RWPE2 (cell line): ENCODE measurements around the gene KLK5.
"Not testable (repeated sequence)": the region's sequence is repeated elsewhere in the genome, so short reads cannot be mapped to it uniquely, and the experiment has no call there.

Experiments used
- ATAC-seq: fragments of 200-7000 bp; cut with Tn5 transposase; 3 replicates; pipeline ENCODE4 v1.9.1; 2021; ENCODE audit warnings: low read depth
- DNase-seq: peaks from one replicate; pipeline ENCODE4 v3.0.0-alpha.2; 2020; ENCODE audit warnings: low spot score
- H3K27ac ChIP-seq: fragments of 450-650 bp; 2 replicates; pipeline ENCODE4 v1.5.1; 2017; ENCODE audit warnings: mild to moderate bottlenecking; ENCODE audit not compliant: poor library complexity, severe bottlenecking
- H3K27me3 ChIP-seq: fragments of 250-450 bp; sonication (Bioruptor Pico); 2 replicates; pipeline ENCODE4 v1.5.1; 2021; ENCODE audit warnings: mild to moderate bottlenecking, moderate library complexity; ENCODE audit not compliant: insufficient read depth, poor library complexity, severe bottlenecking
- H3K36me3 ChIP-seq: fragments of 250-450 bp; sonication (Bioruptor Pico); 2 replicates; pipeline ENCODE4 v1.5.1; 2020; ENCODE audit warnings: low read depth, mild to moderate bottlenecking, moderate library complexity
- H3K4me1 ChIP-seq: fragments of 250-450 bp; sonication (Bioruptor Pico); 2 replicates; pipeline ENCODE4 v1.5.1; 2021; ENCODE audit warnings: mild to moderate bottlenecking, moderate library complexity; ENCODE audit not compliant: insufficient read depth, poor library complexity, severe bottlenecking
- H3K4me3 ChIP-seq: fragments of 250-450 bp; sonication (Bioruptor Pico); 2 replicates; pipeline ENCODE4 v1.5.1; 2021; ENCODE audit warnings: mild to moderate bottlenecking, moderate library complexity; ENCODE audit not compliant: severe bottlenecking
- H3K9me3 ChIP-seq: fragments of 250-450 bp; sonication (Bioruptor Pico); 2 replicates; pipeline ENCODE4 v1.5.1; 2021; ENCODE audit warnings: mild to moderate bottlenecking, moderate library complexity; ENCODE audit not compliant: severe bottlenecking
- CTCF ChIP-seq: fragments of 450-650 bp; IDR thresholded peaks from one replicate; pipeline ENCODE4 v1.5.1; 2017; ENCODE audit warnings: mild to moderate bottlenecking, moderate library complexity; ENCODE audit not compliant: poor library complexity, severe bottlenecking

KLK5 gene

GRCh38 chr19:51000426-51000825 is 47.6 kb upstream of the KLK5 start:
- no peak for ATAC-seq
- H3K4me3 ChIP-seq = no peak overlapping the region
- TF ChIP-seq CTCF = no peak

GRCh38 chr19:50998686-50999085 is 45.8 kb upstream of the KLK5 start:
- Histone ChIP-seq H3K9me3 (no peaks in the 10 kb centered on the region), H3K4me3 (no peak overlapping the region), H3K27ac (no peak overlapping the region), H3K27me3 (peaks cover 5% of the 10 kb centered on the region), H3K36me3 (no peaks in the 10 kb centered on the region), H3K4me1 (peaks cover 3% of the 10 kb centered on the region)
- TF ChIP-seq CTCF = no peak
- DNase-seq = no peak
- ATAC-seq = no peak

More at GRCh38 chr19:51000426-51000825, 47.6 kb upstream of the KLK5 start:
- Histone ChIP-seq H3K36me3 (no peaks in the 10 kb centered on the region), H3K4me1 (peaks cover 3% of the 10 kb centered on the region), H3K27me3 (peaks cover 5% of the 10 kb centered on the region), H3K9me3 (no peaks in the 10 kb centered on the region), H3K27ac (no peak overlapping the region)
- no peak for DNase-seq

GRCh38 chr19:50998061-50998460 is 45.2 kb upstream of the KLK5 start:
- DNase-seq = no peak
- ATAC-seq = no peak
- no peak for TF ChIP-seq CTCF
- H3K4me3 ChIP-seq = no peak overlapping the region
- H3K27ac ChIP-seq = no peak overlapping the region
- H3K27me3 ChIP-seq = peaks cover 5% of the 10 kb centered on the region
- H3K4me1 ChIP-seq = peaks cover 3% of the 10 kb centered on the region
- H3K9me3 ChIP-seq = no peaks in the 10 kb centered on the region
- H3K36me3 ChIP-seq = no peaks in the 10 kb centered on the region

GRCh38 chr19:50994129-50994528 is 41.3 kb upstream of the KLK5 start:
- Histone ChIP-seq H3K9me3 (no peaks in the 10 kb centered on the region), H3K4me1 (peaks cover 4% of the 10 kb centered on the region), H3K27me3 (peaks cover 5% of the 10 kb centered on the region), H3K4me3 (no peak overlapping the region), H3K27ac (no peak overlapping the region), H3K36me3 (no peaks in the 10 kb centered on the region)
- no peak for TF ChIP-seq CTCF
- DNase-seq (no peak), ATAC-seq (no peak)

- H3K27me3 ChIP-seq = peaks cover 6% of the 10 kb centered on the region
- H3K27ac ChIP-seq = no peak overlapping the region
- DNase-seq (no peak), ATAC-seq (peak; percentile 36; the same call in 1 of the 3 replicates)
- peaks cover 4% of the 10 kb centered on the region for H3K4me1 ChIP-seq
- TF ChIP-seq CTCF = no peak
- no peaks in the 10 kb centered on the region for H3K9me3 ChIP-seq
- no peaks in the 10 kb centered on the region for H3K36me3 ChIP-seq
- no peak overlapping the region for H3K4me3 ChIP-seq
Observed at GRCh38 chr19:50992666-50993035, 39.8 kb upstream of the KLK5 start.

GRCh38 chr19:50984416-50984815 is 31.6 kb upstream of the KLK5 start:
- not testable (repeated sequence) for H3K9me3 ChIP-seq, H3K27ac ChIP-seq, H3K4me3 ChIP-seq, H3K4me1 ChIP-seq, DNase-seq, H3K36me3 ChIP-seq, ATAC-seq
- peaks cover 22% of the 10 kb centered on the region for H3K27me3 ChIP-seq
